Stomach (tissue), 4 donors: ENCODE data around the gene KCNH1.

Experiments used
- CTCF ChIP-seq, 7 experiments: fragments of 450-650 bp in 4 of 7; fragments of 200-600 bp in 3 of 7; sonication (generic) in 3 of 7; IDR thresholded peaks; one replicate each; pipeline ENCODE4 v1.5.1; 2016 to 2019; ENCODE audit warnings: antibody characterized with exemption in 7 of 7, control low read depth in 2 of 7, mild to moderate bottlenecking in 1 of 7
- EP300 ChIP-seq: sonication (generic); formaldehyde crosslinking; IDR thresholded peaks from one replicate; pipeline ENCODE4 v1.6.1; 2017; ENCODE audit warnings: antibody characterized with exemption
- POLR2A ChIP-seq, 4 donors: fragments of 450-650 bp; IDR thresholded peaks; one replicate each; pipeline ENCODE4 v1.6.1; 2016; ENCODE audit warnings: antibody characterized with exemption in 4 of 4, control low read depth in 2 of 4, mild to moderate bottlenecking in 1 of 4, moderate library complexity in 1 of 4
- POLR2AphosphoS5 ChIP-seq, 3 donors: sonication (generic); formaldehyde crosslinking; IDR thresholded peaks; one replicate each; pipeline ENCODE4 v1.6.1; 2016; ENCODE audit warnings: antibody characterized with exemption in 3 of 3

- no peak for TF ChIP-seq CTCF (IDR thresholded peaks at IDR 0.05)
- no peak for TF ChIP-seq POLR2A (IDR thresholded peaks at IDR 0.05)
- no peak for TF ChIP-seq POLR2AphosphoS5 (IDR thresholded peaks at IDR 0.05)
- TF ChIP-seq EP300, result no peak
Measured at GRCh38 chr1:211036381-211037060, 97.4 kb downstream of the KCNH1 start.
